B cell (primary cell): ENCODE measurements around the gene SH3RF1. TPM values are rescaled to one million over a fixed set of nuclear protein-coding genes. Genes with fewer than 3 reads are reported as not detected.

ENCODE experiments used
- ATAC-seq: fragments of 200-7000 bp; cut with Tn5 transposase; one replicate; pipeline ENCODE4 v1.10.0; 2021; ENCODE audit warnings: low read depth, mild to moderate bottlenecking, moderate number of reproducible peaks, moderate library complexity
- CTCF ChIA-PET: fragments of 350-600 bp; sonication (Branson Sonifier 250); formaldehyde crosslinking; loops from one replicate; lab custom pipeline; 2021; ENCODE audit warnings: antibody characterized with exemption, inconsistent platforms; lab: Charles Lee
- POLR2A ChIA-PET: fragments of 350-600 bp; sonication (Branson Sonifier 250); formaldehyde crosslinking; loops from one replicate; lab custom pipeline; 2021; ENCODE audit warnings: antibody characterized with exemption; lab: Charles Lee
- DNase-seq: peaks from one replicate; pipeline ENCODE4 v3.0.0; 2013
- H2AFZ ChIP-seq: 2 replicates; pipeline ENCODE4 v1.6.1; 2012; ENCODE audit warnings: mild to moderate bottlenecking, low read depth, low read length; ENCODE audit not compliant: insufficient read depth, poor library complexity, severe bottlenecking
- H3K27ac ChIP-seq, 2 donors: 1 replicate in 1 of 2; 2 replicates in 1 of 2; pipeline ENCODE4 v1.5.1; 2012 to 2013; ENCODE audit warnings: low read length in 2 of 2, mild to moderate bottlenecking in 2 of 2, moderate library complexity in 1 of 2
- H3K27me3 ChIP-seq, 4 experiments: fragments of 200-600 bp in 1 of 4; sonication (generic) in 1 of 4; replicated peaks in 1 of 4; 1 replicate in 2 of 4; 2 replicates in 2 of 4; pipeline versions ENCODE4 v1.6.1 to v1.7.0; 2013 to 2016; ENCODE audit warnings: low read length in 3 of 4, mild to moderate bottlenecking in 2 of 4, mixed read lengths in 1 of 4, moderate library complexity in 1 of 4; ENCODE audit not compliant: insufficient read depth in 4 of 4, control insufficient read depth in 3 of 4; ENCODE audit errors: control extremely low read depth in 1 of 4
- H3K36me3 ChIP-seq, 2 experiments: replicated peaks in 1 of 2; 1 replicate in 1 of 2; 2 replicates in 1 of 2; pipeline versions ENCODE4 v1.6.1 to v1.7.1; 2013; ENCODE audit warnings: low read length in 1 of 2; ENCODE audit not compliant: insufficient read depth in 2 of 2, control insufficient read depth in 1 of 2; ENCODE audit errors: control extremely low read depth in 1 of 2, extremely low read depth in 1 of 2
- H3K4me1 ChIP-seq, 2 donors: fragments of 200-600 bp in 1 of 2; sonication (generic) in 1 of 2; 1 replicate in 1 of 2; 2 replicates in 1 of 2; pipeline versions ENCODE4 v1.5.1 to v1.6.1; 2013 to 2017; ENCODE audit warnings: low read length in 2 of 2; ENCODE audit not compliant: control insufficient read depth in 2 of 2, insufficient read depth in 2 of 2
- H3K4me2 ChIP-seq: replicated peaks from 2 replicates; pipeline ENCODE3; 2012; ENCODE audit warnings: mild to moderate bottlenecking, low read depth, low read length; ENCODE audit not compliant: poor library complexity, severe bottlenecking
- H3K4me3 ChIP-seq, 5 experiments: fragments of 200-600 bp in 1 of 5; sonication (generic) in 1 of 5; 1 replicate in 3 of 5; 2 replicates in 2 of 5; pipeline versions ENCODE4 v1.5.1 to v1.7.0; 2011 to 2016; ENCODE audit warnings: low read length in 4 of 5, mild to moderate bottlenecking in 4 of 5, low read depth in 2 of 5, control low read depth in 1 of 5, moderate library complexity in 1 of 5; ENCODE audit not compliant: insufficient read depth in 1 of 5; ENCODE audit errors: control extremely low read depth in 1 of 5, extremely low read depth in 1 of 5
- H3K79me2 ChIP-seq: fragments of 200-600 bp; sonication (generic); one replicate; pipeline ENCODE4 v1.6.0; 2016; ENCODE audit warnings: low read length; ENCODE audit not compliant: control insufficient read depth, insufficient read depth
- H3K9ac ChIP-seq: fragments of 200-600 bp; sonication (generic); 2 replicates; pipeline ENCODE4 v1.6.1; 2017; ENCODE audit warnings: mild to moderate bottlenecking, low read length, moderate library complexity
- H3K9me3 ChIP-seq, 3 donors: one replicate each; pipeline versions ENCODE4 v1.6.1 to v1.7.1; 2013; ENCODE audit warnings: low read length in 2 of 3; ENCODE audit not compliant: control insufficient read depth in 2 of 3, insufficient read depth in 1 of 3; ENCODE audit errors: control extremely low read depth in 1 of 3
- H4K20me1 ChIP-seq: 2 replicates; pipeline ENCODE4 v1.6.0; 2012; ENCODE audit warnings: mild to moderate bottlenecking, low read length; ENCODE audit not compliant: insufficient read depth, control insufficient read depth, poor library complexity, severe bottlenecking
- H3K27ac Mint-ChIP-seq: one replicate; pipeline ENCODE4 v1.8.0; 2021; ENCODE audit warnings: mixed read lengths
- H3K27me3 Mint-ChIP-seq: one replicate; pipeline ENCODE4 v1.8.0; 2021; ENCODE audit warnings: mixed read lengths
- H3K4me1 Mint-ChIP-seq: one replicate; pipeline ENCODE4 v1.8.0; 2021; ENCODE audit warnings: mixed read lengths
- H3K4me3 Mint-ChIP-seq: one replicate; pipeline ENCODE4 v1.8.0; 2021; ENCODE audit warnings: mixed read lengths
- H3K9me3 Mint-ChIP-seq: one replicate; pipeline ENCODE4 v1.8.0; 2022; ENCODE audit warnings: mixed read lengths; ENCODE audit not compliant: insufficient read depth
- EZH2 ChIP-seq: IDR thresholded peaks from 2 replicates; pipeline ENCODE4 v1.6.1; 2012; ENCODE audit warnings: borderline replicate concordance, low read depth, mild to moderate bottlenecking, moderate library complexity, low read length; ENCODE audit not compliant: insufficient read depth, poor library complexity, severe bottlenecking
- WGBS: methylation state at CpG from one replicate; pipeline ENCODE4 v1.1.5; 2013; ENCODE audit warnings: missing lambda C conversion rate; ENCODE audit not compliant: insufficient coverage; 5-methylcytosine and 5-hydroxymethylcytosine counted together
- intact Hi-C: fragments of 100-400 bp; cut with micrococcal nuclease; formaldehyde crosslinking; loops from one replicate; pipeline ENCODE4 v1.10.0; 2022
- polyA plus RNA-seq: library from polyadenylated mRNA; depleted of rRNA; stranded (reverse); fragments of >200 nt; gene quantifications from 2 replicates; pipeline ENCODE4 v1.2.3, GENCODE V29; 2012
- total RNA-seq, 2 donors: library from RNA; stranded (reverse); fragments of 120-200 nt in 1 of 2; gene quantifications; 1 replicate in 1 of 2; 2 replicates in 1 of 2; pipeline versions ENCODE4 v1.2.3 to v1.2.4, GENCODE V29; 2013 to 2022
- TF ChIP-seq, protein P1 (sequence below): fragments of 200-600 bp; IDR thresholded peaks from one replicate; pipeline ENCODE4 v1.8.0; 2022; ENCODE audit warnings: antibody characterized with exemption, mild to moderate bottlenecking

SH3RF1 gene
- total and polyA plus RNA-seq, 2 donors (not counting 1 experiment from before 2014, with no cell fraction given), result 2.0 to 5.4 TPM

DNA sequence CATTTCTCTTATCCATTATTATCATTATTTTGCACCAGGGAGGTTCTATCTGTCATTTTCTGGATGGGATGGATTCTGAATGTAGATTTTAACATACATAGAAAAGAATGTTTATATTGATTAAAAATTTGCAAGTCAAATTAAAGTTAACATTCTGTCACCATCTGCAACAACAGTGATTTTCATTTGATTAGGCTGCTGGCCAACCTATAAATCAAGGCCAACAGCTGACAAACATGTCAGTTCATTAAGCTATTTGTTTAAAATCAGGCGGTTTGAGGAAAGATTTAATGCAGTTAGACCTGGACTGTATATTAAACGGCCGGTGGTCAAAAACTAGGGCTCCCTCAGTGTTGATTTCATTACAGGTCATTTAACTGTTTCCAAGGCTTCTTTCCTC is 151.2 kb downstream of the SH3RF1 start:
- Mint-ChIP-seq H3K4me1 (no peaks in the 10 kb centered on the region), H3K9me3 (no peaks in the 10 kb centered on the region), H3K27me3 (no peaks in the 10 kb centered on the region), H3K27ac (no peak overlapping the region), H3K4me3 (no peak overlapping the region)
- Histone ChIP-seq H3K4me2 (no peak overlapping the region), H3K4me3 (no peak overlapping the region), H3K9ac (no peak overlapping the region), H4K20me1 (no peaks in the 10 kb centered on the region), H3K79me2 (no peaks in the 10 kb centered on the region), H3K9me3 (no peaks in the 10 kb centered on the region), H3K36me3 (peaks cover 0 to 10% of the 10 kb centered on the region in 2 experiments), H2AFZ (no peak overlapping the region), H3K27me3 (no peaks in the 10 kb centered on the region), H3K27ac (no peak overlapping the region), H3K4me1 (no peaks in the 10 kb centered on the region)
- DNase-seq (no peak), ATAC-seq (no peak)
- TF ChIP-seq, protein P1, sequence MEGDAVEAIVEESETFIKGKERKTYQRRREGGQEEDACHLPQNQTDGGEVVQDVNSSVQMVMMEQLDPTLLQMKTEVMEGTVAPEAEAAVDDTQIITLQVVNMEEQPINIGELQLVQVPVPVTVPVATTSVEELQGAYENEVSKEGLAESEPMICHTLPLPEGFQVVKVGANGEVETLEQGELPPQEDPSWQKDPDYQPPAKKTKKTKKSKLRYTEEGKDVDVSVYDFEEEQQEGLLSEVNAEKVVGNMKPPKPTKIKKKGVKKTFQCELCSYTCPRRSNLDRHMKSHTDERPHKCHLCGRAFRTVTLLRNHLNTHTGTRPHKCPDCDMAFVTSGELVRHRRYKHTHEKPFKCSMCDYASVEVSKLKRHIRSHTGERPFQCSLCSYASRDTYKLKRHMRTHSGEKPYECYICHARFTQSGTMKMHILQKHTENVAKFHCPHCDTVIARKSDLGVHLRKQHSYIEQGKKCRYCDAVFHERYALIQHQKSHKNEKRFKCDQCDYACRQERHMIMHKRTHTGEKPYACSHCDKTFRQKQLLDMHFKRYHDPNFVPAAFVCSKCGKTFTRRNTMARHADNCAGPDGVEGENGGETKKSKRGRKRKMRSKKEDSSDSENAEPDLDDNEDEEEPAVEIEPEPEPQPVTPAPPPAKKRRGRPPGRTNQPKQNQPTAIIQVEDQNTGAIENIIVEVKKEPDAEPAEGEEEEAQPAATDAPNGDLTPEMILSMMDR, result no peak
- no peak for TF ChIP-seq EZH2
- intact Hi-C loops, result no loop called here
- ChIA-PET CTCF (no interaction called here), POLR2A (no interaction called here)
- no CpG with 5 or more reads among the region's 3 CpGs for WGBS

DNA sequence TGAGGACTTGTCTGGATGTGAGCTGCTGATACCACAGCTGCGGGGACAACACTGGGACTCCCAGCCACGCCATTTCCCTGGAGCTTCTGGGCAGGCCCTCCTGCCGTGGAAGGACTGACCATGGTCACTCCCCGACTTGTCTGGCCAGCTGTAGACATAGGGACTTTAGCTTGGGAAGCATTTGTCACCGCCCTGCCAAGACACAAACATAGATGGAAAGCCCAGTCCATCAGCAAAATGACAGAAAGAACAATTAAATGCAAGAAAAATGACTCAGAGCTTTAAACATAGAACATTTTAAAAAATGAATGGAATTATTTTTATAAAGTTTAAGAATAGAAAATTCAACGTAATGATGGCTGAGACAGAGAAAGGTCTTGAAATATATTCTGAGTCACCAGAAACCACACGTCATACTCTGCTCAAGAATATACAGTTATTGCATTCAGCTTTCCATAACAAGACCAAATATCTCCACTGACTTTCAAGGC is 153.1 kb downstream of the SH3RF1 start:
- intact Hi-C loops, result no loop called here
- ChIA-PET CTCF (no interaction called here), POLR2A (interaction anchor here (0.6 kb wide), 1 partner anchor 50 kb away, joined by 7 read pairs; no protein-coding TSS in a partner anchor)
- Histone ChIP-seq H4K20me1 (no peaks in the 10 kb centered on the region), H3K4me1 (no peaks in the 10 kb centered on the region), H3K9me3 (no peaks in the 10 kb centered on the region), H2AFZ (no peak overlapping the region), H3K36me3 (peaks cover 0 to 10% of the 10 kb centered on the region in 2 experiments), H3K79me2 (no peaks in the 10 kb centered on the region), H3K4me2 (no peak overlapping the region), H3K27ac (no peak overlapping the region), H3K4me3 (no peak overlapping the region), H3K9ac (no peak overlapping the region), H3K27me3 (no peaks in the 10 kb centered on the region)
- WGBS, result 97% methylated on average over 5 of the region's 7 CpGs
- no peak overlapping the region for H3K4me3 Mint-ChIP-seq
- no peak for DNase-seq
- H3K9me3 Mint-ChIP-seq, result no peaks in the 10 kb centered on the region
- no peaks in the 10 kb centered on the region for H3K4me1 Mint-ChIP-seq
- no peak overlapping the region for H3K27ac Mint-ChIP-seq
- H3K27me3 Mint-ChIP-seq, result no peaks in the 10 kb centered on the region
- TF ChIP-seq, protein P1, result no peak
- no peak for TF ChIP-seq EZH2
- ATAC-seq, result no peak
